Adrenal gland (tissue), 12 donors: Measurements from ENCODE around the gene TFPI2. TPM values are rescaled to one million over a fixed set of nuclear protein-coding genes. Genes with fewer than 3 reads are reported as not detected.

Experiments
- DNase-seq, 7 donors: peaks; one replicate each; pipeline ENCODE4 v3.0.0-alpha.2; 2019 to 2020
- H3K27ac ChIP-seq, 5 donors: fragments of 200-600 bp; sonication (generic) in 4 of 5; 1 replicate in 3 of 5; 2 replicates in 2 of 5; pipeline versions ENCODE4 v1.5.1 to v1.8.0; 2016 to 2020; ENCODE audit warnings: mild to moderate bottlenecking in 1 of 5
- H3K27me3 ChIP-seq: fragments of 200-600 bp; 2 replicates; pipeline ENCODE4 v1.8.0; 2021
- H3K36me3 ChIP-seq, 2 donors: fragments of 200-600 bp; replicated peaks in 1 of 2; 1 replicate in 1 of 2; 2 replicates in 1 of 2; pipeline versions ENCODE4 v1.5.1 to v1.8.0; 2018 to 2022
- H3K4me1 ChIP-seq, 2 donors: fragments of 200-600 bp; replicated peaks in 1 of 2; 1 replicate in 1 of 2; 2 replicates in 1 of 2; pipeline versions ENCODE4 v1.5.1 to v1.8.0; 2018 to 2021
- H3K4me3 ChIP-seq, 4 donors: fragments of 200-600 bp; sonication (generic) in 3 of 4; one replicate each; pipeline ENCODE4 v1.5.1; 2016 to 2018
- H3K9me3 ChIP-seq, 3 donors: fragments of 200-600 bp; sonication (generic) in 1 of 3; replicated peaks in 1 of 3; 1 replicate in 2 of 3; 2 replicates in 1 of 3; pipeline versions ENCODE4 v1.5.1 to v1.8.0; 2016 to 2021
- CTCF ChIP-seq, 6 experiments: fragments of 450-650 bp in 4 of 6; fragments of 200-600 bp in 2 of 6; sonication (generic) in 1 of 6; IDR thresholded peaks; 1 replicate in 5 of 6; 2 replicates in 1 of 6; pipeline versions ENCODE4 v1.5.1 to v1.8.0; 2016 to 2021; ENCODE audit warnings: antibody characterized with exemption in 6 of 6, mild to moderate bottlenecking in 2 of 6, moderate library complexity in 1 of 6
- POLR2A ChIP-seq, 2 donors: fragments of 450-650 bp; IDR thresholded peaks; one replicate each; pipeline ENCODE4 v1.6.1; 2017; ENCODE audit warnings: antibody characterized with exemption in 2 of 2, mild to moderate bottlenecking in 2 of 2, moderate library complexity in 1 of 2
- WGBS, 4 donors: extraction: QIAGEN DNeasy Blood & Tissue Kit in 2 of 4; methylation state at CpG; one replicate each; pipeline versions ENCODE4 v1.1.5 to v1.1.7; 2013 to 2017; 5-methylcytosine and 5-hydroxymethylcytosine counted together
- intact Hi-C, 2 donors: fragments of 100-400 bp; cut with DNase I; formaldehyde crosslinking; loops; one replicate each; pipeline versions ENCODE4 v1.14.1 to v1.15.0; 2022 to 2023
- polyA plus RNA-seq, 3 donors: library from polyadenylated mRNA; stranded (reverse); fragments of 200-250 nt in 2 of 3; fragments of 350-450 nt in 1 of 3; fragmentation: Illumina TruSeq in 1 of 3; extraction: RNeasy Lipid Tissue Mini Kit (QIAGEN cat#74804) in 1 of 3; gene quantifications; one replicate each; pipeline ENCODE4 v1.2.3, GENCODE V29; 2013 to 2014
- total RNA-seq, 9 donors: library from RNA; depleted of rRNA in 4 of 9; stranded (reverse); fragments of >200 nt in 4 of 9; fragments of 120-200 nt in 1 of 9; fragmentation: NEBNext Ultra II Directional in 1 of 9; extraction: Animal tissue kit (Norgen Biotek cat#: 25700) in 1 of 9; gene quantifications; one replicate each; pipeline versions ENCODE4 v1.1.0 to v1.2.4, GENCODE V29; 2013 to 2023
- donor health status: healthy with polysubstance abuse.
- donor health status: Bipolar disorder and iron deficiency.
- donor health status: DM: yes; HTN: yes; CAD: no.
- donor health status: DM: no; HTN: no; CAD: no.
- donor health status: DM: no; HTN: no; CAD: no.
- donor health status: DM: yes; HTN: yes; CAD: no.

TFPI2 gene
- total and polyA plus RNA-seq, 12 donors: 7.4 to 87.8 (median 24.0) TPM

GRCh38 chr7:93894966-93895640 is 4.5 kb upstream of the TFPI2 start:
- TF ChIP-seq CTCF (IDR thresholded peaks at IDR 0.05) (no peak), POLR2A (IDR thresholded peaks at IDR 0.05) (no peak)
- intact Hi-C loops: no loop called here
- 71 to 85% (median 73%) methylated on average over 3 of the region's 3 CpGs for WGBS, 4 donors
- peaks cover 11% of the 10 kb centered on the region for H3K27me3 ChIP-seq
- peak overlapping the region in 1 of 5 donors; percentile 7 for H3K27ac ChIP-seq
- no peak for DNase-seq
- peaks cover 4 to 7% of the 10 kb centered on the region in 2 donors for H3K4me1 ChIP-seq
- H3K4me3 ChIP-seq: no peak overlapping the region
- H3K9me3 ChIP-seq: no peaks in the 10 kb centered on the region
- no peaks in the 10 kb centered on the region for H3K36me3 ChIP-seq

GRCh38 chr7:93894426-93894825 is 3.9 kb upstream of the TFPI2 start:
- no peak for TF ChIP-seq CTCF (IDR thresholded peaks at IDR 0.05)
- TF ChIP-seq POLR2A (IDR thresholded peaks at IDR 0.05): no peak
- peaks cover 11% of the 10 kb centered on the region for H3K27me3 ChIP-seq
- WGBS, 4 donors: 43 to 65% (median 60%) methylated on average over 1 of the region's 1 CpG
- intact Hi-C loops: no loop called here
- H3K36me3 ChIP-seq: no peaks in the 10 kb centered on the region
- no peak overlapping the region for H3K4me3 ChIP-seq
- H3K9me3 ChIP-seq: no peaks in the 10 kb centered on the region
- H3K27ac ChIP-seq: peak overlapping the region in 1 of 5 donors; percentile 7
- no peak for DNase-seq
- H3K4me1 ChIP-seq: peaks cover 5 to 8% of the 10 kb centered on the region in 2 donors

- TF ChIP-seq CTCF (IDR thresholded peaks at IDR 0.05) (no peak), POLR2A (IDR thresholded peaks at IDR 0.05) (no peak)
- no peaks in the 10 kb centered on the region for H3K9me3 ChIP-seq
- DNase-seq: peak in 4 of 7 donors; percentile 16 to 40 (median 22)
- H3K36me3 ChIP-seq: no peaks in the 10 kb centered on the region
- peak overlapping the region in 3 of 4 donors; percentile 20 to 61 (median 36) for H3K4me3 ChIP-seq
- H3K27me3 ChIP-seq: peaks cover 11% of the 10 kb centered on the region
- no peak overlapping the region for H3K27ac ChIP-seq
- peaks cover 5 to 8% of the 10 kb centered on the region in 2 donors for H3K4me1 ChIP-seq
- WGBS, 4 donors: 1 to 3% (median 2%) methylated on average over 26 to 28 of the region's 28 CpGs
- intact Hi-C loops: no loop called here
Observed at GRCh38 chr7:93890041-93890463, 501 bp downstream of the TFPI2 start.

- intact Hi-C loops: no loop called here
- Histone ChIP-seq H3K4me1 (peaks cover 5 to 8% of the 10 kb centered on the region in 2 donors), H3K27me3 (peaks cover 11% of the 10 kb centered on the region), H3K27ac (no peak overlapping the region), H3K9me3 (no peaks in the 10 kb centered on the region), H3K36me3 (no peaks in the 10 kb centered on the region), H3K4me3 (no peak overlapping the region)
- no peak for TF ChIP-seq POLR2A (IDR thresholded peaks at IDR 0.05)
- WGBS, 4 donors: 89 to 92% (median 92%) methylated on average over 3 of the region's 3 CpGs
- DNase-seq: no peak
Observed at GRCh38 chr7:93889261-93889660, 1.3 kb downstream of the TFPI2 start.

- no peak overlapping the region for H3K27ac ChIP-seq
- intact Hi-C loops: no loop called here
- H3K4me3 ChIP-seq: no peak overlapping the region
- H3K9me3 ChIP-seq: no peaks in the 10 kb centered on the region
- no peaks in the 10 kb centered on the region for H3K36me3 ChIP-seq
- WGBS, 4 donors: 48 to 78% (median 67%) methylated on average over 1 of the region's 1 CpG
- DNase-seq: no peak
- no peaks in the 10 kb centered on the region for H3K27me3 ChIP-seq
- H3K4me1 ChIP-seq: no peaks in the 10 kb centered on the region
- TF ChIP-seq POLR2A (IDR thresholded peaks at IDR 0.05) (no peak), CTCF (IDR thresholded peaks at IDR 0.05) (no peak)
Observed at GRCh38 chr7:93884541-93884940, 6.0 kb downstream of the TFPI2 start.
